Neural crest cell (in vitro differentiated cells): ENCODE results near the gene FZR1. TPM values are rescaled to one million over a fixed set of nuclear protein-coding genes. Genes with fewer than 3 reads are reported as not detected.

ENCODE experiments used
- DNase-seq: peaks from one replicate; pipeline ENCODE4 v3.0.0; 2021; ENCODE audit warnings: low read depth, mixed read lengths, low spot score
- H3K27ac Mint-ChIP-seq: one replicate; pipeline ENCODE4 v1.8.0; 2021; ENCODE audit warnings: mild to moderate bottlenecking, mixed read lengths; ENCODE audit not compliant: unreplicated experiment
- H3K27me3 Mint-ChIP-seq: 2 replicates; pipeline ENCODE4 v1.8.0; 2021; ENCODE audit warnings: low read depth, mild to moderate bottlenecking, mixed read lengths
- H3K36me3 Mint-ChIP-seq: 2 replicates; pipeline ENCODE4 v1.8.0; 2021; ENCODE audit warnings: low read depth, mild to moderate bottlenecking, mixed read lengths
- H3K4me1 Mint-ChIP-seq: 2 replicates; pipeline ENCODE4 v1.8.0; 2021; ENCODE audit warnings: mixed read lengths
- H3K4me3 Mint-ChIP-seq: one replicate; pipeline ENCODE4 v1.8.0; 2021; ENCODE audit warnings: mild to moderate bottlenecking, mixed read lengths
- H3K9me3 Mint-ChIP-seq: 2 replicates; pipeline ENCODE4 v1.8.0; 2021; ENCODE audit warnings: mixed read lengths
- total RNA-seq: library from RNA; stranded (reverse); gene quantifications from 2 replicates; pipeline ENCODE4 v1.2.1, GENCODE V29; 2021
- TF ChIP-seq, protein P1 (sequence below): fragments of 200-600 bp; sonication (generic); conservative IDR thresholded peaks from 2 replicates; pipeline ENCODE4 v1.5.0; 2021; ENCODE audit warnings: antibody characterized with exemption, mild to moderate bottlenecking

FZR1 gene
- total RNA-seq, 1 donor from 2014 or later = 67.8 TPM

DNA sequence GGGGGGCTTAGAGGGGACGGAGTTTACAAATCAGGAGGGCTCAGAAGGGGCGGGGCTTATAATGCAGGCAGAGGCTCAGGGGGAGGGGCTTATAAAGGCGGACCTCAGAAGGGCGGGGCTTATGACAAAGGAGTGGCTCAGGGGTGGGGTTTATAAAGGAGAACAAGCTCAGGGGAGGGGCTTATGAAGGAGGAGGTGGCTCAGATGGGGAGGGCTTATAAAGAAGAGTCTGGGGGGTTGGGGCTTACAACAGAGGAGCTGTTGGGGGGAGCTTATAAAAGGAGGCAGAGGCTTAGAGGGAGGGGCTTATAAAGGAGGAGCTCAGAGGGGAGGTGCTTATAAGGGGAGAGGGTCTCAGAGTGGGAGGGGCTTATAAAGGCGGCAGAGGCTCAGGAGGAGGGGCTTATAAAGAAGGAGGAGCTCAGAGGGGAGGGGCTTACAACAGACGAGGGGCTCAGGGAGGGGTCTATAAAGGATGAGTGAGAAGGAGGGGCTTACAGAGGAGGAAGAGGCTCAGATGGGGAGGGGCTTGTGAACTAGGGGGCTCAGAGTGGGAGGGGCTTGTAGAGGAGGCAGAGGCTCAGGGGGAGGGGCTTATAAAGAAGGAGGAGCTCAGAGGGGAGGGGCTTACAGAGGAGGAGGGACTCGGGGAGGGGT lies 26.8 kb upstream of the FZR1 start:
- DNase-seq = no peak
- Mint-ChIP-seq H3K27ac (no peak overlapping the region), H3K36me3 (no peaks in the 10 kb centered on the region), H3K4me3 (no peak overlapping the region), H3K27me3 (peaks cover 25% of the 10 kb centered on the region), H3K9me3 (no peaks in the 10 kb centered on the region), H3K4me1 (no peaks in the 10 kb centered on the region)
- TF ChIP-seq, protein P1, sequence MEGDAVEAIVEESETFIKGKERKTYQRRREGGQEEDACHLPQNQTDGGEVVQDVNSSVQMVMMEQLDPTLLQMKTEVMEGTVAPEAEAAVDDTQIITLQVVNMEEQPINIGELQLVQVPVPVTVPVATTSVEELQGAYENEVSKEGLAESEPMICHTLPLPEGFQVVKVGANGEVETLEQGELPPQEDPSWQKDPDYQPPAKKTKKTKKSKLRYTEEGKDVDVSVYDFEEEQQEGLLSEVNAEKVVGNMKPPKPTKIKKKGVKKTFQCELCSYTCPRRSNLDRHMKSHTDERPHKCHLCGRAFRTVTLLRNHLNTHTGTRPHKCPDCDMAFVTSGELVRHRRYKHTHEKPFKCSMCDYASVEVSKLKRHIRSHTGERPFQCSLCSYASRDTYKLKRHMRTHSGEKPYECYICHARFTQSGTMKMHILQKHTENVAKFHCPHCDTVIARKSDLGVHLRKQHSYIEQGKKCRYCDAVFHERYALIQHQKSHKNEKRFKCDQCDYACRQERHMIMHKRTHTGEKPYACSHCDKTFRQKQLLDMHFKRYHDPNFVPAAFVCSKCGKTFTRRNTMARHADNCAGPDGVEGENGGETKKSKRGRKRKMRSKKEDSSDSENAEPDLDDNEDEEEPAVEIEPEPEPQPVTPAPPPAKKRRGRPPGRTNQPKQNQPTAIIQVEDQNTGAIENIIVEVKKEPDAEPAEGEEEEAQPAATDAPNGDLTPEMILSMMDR = no peak

DNA sequence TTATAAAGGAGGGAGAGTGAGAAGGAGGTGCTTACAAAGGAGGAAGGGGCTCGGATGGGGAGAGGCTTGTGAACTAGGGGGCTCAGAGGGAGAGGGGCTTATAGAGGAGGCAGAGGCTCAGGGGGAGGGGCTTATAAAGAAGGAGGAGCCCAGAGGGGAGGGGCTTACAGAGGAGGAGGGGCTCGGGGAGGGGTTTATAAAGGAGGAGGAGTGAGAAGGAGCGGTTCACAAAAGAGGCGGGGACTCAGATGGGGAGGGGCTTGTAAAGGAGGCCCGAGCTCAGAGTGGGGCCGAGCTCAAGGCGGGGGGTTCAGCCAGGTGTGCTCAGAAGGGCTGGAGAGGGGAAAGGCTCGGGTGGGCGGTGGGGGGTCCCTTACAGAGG lies 26.3 kb upstream of the FZR1 start:
- H3K36me3 Mint-ChIP-seq = no peaks in the 10 kb centered on the region
- peaks cover 27% of the 10 kb centered on the region for H3K27me3 Mint-ChIP-seq
- H3K9me3 Mint-ChIP-seq = no peaks in the 10 kb centered on the region
- H3K4me3 Mint-ChIP-seq = no peak overlapping the region
- DNase-seq = no peak
- H3K27ac Mint-ChIP-seq = no peak overlapping the region
- no peaks in the 10 kb centered on the region for H3K4me1 Mint-ChIP-seq
- TF ChIP-seq, protein P1 = no peak

DNA sequence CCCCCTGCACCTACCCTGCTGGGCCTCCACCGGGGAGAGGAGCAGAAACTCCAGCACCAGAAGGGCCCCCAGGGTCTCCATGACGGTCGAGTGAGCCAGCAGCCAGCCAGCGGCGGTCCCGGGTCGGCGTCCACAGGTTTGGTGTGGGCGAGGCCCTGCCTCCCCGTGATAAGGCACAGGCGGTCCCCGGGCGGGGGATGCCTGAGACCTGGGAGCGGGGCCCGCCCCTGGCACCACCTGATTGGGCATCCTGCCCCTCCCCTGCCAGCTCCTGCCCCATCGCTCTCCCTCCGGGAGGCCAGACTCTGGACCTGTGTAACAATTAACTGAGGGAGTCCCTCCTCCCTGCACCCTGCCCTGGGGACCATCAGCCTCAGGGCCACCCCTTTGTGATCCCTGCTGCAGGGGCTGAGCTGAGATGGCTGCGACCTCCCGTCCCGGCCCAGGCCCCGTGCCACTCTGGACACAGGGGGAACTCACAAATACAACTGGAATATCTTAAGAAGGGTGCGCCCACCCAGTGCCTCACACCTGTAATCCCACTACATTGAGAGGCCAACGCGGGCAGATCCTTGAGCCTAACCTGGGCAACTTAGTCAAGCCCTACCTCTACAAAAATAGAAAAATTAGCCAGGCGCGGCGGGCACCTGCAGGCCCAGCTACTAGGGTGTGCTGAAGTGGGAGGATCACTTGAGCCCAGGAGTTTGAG lies 25.6 kb upstream of the FZR1 start, which contains the start of gene SMIM24:
TSS of gene SMIM24 (minus strand) at position 143 of the 709 bp plus-strand sequence. CDS start at position 81, 62 bp downstream.
- H3K27me3 Mint-ChIP-seq = peaks cover 30% of the 10 kb centered on the region
- no peaks in the 10 kb centered on the region for H3K4me1 Mint-ChIP-seq
- no peak for DNase-seq
- H3K9me3 Mint-ChIP-seq = no peaks in the 10 kb centered on the region
- TF ChIP-seq, protein P1 = no peak
- no peak within 1 kb of the TSS for H3K4me3 Mint-ChIP-seq
- no peak within 1 kb of the TSS for H3K27ac Mint-ChIP-seq
- no peaks in the 10 kb centered on the region for H3K36me3 Mint-ChIP-seq

DNA sequence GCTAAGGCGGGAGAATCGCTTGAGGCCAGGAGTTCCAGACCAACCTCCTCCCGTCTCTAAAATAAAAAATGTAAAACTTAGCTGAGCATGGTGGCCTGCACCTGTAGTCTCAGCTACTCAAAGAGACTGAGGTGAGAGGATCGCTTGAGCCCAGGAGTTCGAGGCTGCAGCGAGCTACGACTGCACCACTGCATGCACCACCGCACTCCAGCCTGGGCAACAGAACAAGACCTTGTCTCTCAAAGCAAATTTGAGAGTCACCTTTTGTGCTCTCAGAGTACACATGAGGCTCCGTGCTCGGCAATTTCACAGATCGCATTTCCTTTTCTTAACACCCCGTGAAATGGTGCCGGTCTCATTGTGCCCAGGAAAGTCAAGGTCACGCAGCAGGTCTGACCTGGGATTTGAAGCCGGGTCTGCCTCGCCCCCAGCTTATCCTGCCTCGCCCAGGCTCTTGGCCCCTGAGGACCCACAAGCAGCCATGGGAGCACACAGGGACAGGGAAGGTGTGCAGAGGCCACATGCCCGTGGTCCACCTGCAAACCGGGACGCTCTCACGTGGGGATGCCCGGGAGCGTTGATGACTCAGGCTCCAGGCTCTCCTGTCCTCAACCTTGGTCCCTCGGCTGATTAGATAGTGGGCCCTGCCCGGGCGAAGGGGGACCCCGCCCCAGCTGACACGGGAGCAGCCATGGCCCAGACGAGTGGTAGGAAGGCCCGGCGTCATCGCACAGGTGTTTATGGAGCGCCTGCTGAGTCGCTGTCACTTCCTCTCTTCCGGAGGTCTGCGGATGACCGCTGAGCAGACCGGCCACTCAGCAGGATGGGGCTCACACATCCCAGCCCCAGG lies 24.6 kb upstream of the FZR1 start:
- Mint-ChIP-seq H3K27ac (no peak overlapping the region), H3K9me3 (no peaks in the 10 kb centered on the region), H3K27me3 (peaks cover 30% of the 10 kb centered on the region)

More for the DNA sequence above, 24.6 kb upstream of the FZR1 start:
- TF ChIP-seq, protein P1 = no peak
- no peak for DNase-seq
- Mint-ChIP-seq H3K4me1 (no peaks in the 10 kb centered on the region), H3K4me3 (no peak overlapping the region), H3K36me3 (no peaks in the 10 kb centered on the region)
